ENCODE results near the gene PHF23. TPM values are rescaled to one million over a fixed set of nuclear protein-coding genes. Genes with fewer than 3 reads are reported as not detected.

PHF23 gene
- 20.8 and 32.7 TPM in 2 replicates for total RNA-seq (2014; rRNA removed)
- percentile 80 among the genes with signal in this experiment for Bru-seq, nascent RNA
- percentile 95 among the genes with signal in this experiment for BruChase-seq, experiment 1, labeled RNA remaining after a 6-hour chase
- percentile 98 among the genes with signal in this experiment for BruChase-seq, experiment 2, labeled RNA remaining after a 2-hour chase
- long read RNA-seq, transcript PHF23-205 (5 exons, 1,768 nt): minor isoform, 14 of 105 reads
- long read RNA-seq, transcript PHF23-201 (5 exons, 2,037 nt): major isoform, 48 of 105 reads
- long read RNA-seq, partial matches to known transcripts: 22 of 105 reads
- long read RNA-seq, other reads (novel, unspliced or antisense): 20 of 105 reads

DNA sequence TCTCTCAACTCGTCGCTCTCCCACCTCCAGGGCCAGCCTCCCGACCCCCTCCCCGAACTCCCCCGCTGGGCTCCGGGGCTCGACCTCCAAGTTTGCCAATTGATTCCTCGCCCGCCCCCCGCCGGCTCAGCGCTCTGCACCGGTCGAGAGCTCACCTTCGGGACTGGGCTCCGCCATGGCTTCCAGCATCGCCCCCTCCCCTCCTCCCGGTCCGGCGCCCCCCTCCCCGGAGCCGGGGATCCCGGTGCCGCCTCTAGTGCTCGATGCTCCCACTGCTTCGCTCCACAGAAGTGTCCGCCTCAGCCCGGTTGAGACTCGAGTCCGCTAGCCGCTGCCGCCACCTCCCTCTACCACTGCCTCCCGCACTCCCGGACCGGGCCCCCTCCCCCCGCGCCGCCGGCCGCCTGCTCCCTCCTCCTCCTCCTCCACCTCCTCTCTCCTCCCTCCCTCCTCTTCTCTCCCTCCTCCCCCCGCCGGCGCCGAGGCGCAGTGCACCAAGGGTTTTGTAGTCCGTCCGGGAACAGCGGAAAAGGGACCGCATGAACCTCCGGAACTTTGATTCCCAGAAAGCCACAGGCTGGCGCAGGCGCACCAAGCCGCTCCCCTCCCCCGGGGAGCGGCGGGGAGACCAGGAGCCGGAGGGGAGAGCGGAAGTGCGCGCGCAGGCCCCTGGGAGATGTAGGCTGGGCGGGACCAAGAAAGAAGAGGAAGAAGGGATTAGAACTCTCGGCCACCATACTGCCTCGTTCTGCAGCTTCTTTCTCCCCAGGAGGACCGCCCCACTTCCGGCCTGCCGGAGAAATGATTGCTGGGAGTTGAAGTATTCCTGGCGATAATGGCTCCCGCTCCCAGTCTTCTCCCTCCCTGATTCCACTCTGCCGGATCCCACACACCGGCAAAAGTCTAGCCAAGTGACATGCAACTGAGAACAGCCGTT is at the start of gene PHF23:
Gene PHF23 (minus strand): TSS at position 367 of the 937 bp plus-strand sequence. CDS start 178 bp downstream, at position 189.
- no TSS peak for BruUV-seq (replicated peaks)
- peak within 1 kb of the TSS; percentile 50; the same call in 1 of the 2 replicates for H2AFZ ChIP-seq (ENCODE audit: low read length)

DNA sequence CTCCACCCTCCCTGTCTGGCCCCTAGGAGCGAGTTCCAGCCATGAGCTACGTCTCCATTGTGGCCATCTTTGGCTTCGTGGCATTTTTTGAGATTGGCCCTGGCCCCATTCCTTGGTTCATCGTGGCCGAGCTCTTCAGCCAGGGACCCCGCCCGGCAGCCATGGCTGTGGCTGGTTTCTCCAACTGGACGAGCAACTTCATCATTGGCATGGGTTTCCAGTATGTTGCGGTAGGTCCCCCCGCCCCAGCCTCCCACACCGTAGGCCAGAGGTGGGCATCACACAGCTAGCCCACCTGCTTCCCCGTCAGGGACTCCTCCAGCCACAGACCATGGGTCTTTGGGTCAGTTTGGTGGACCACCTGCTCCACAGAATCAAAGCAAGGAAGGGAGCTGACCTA is 46.4 kb upstream of the PHF23 start:
- H3K27me3 ChIP-seq (ENCODE audit: low read length): no peaks in the 10 kb centered on the region
- no peak overlapping the region for H3K4me3 ChIP-seq (ENCODE audit: low read length)
- BruUV-seq (replicated peaks): no TSS peak

More for the DNA sequence above, at the start of gene PHF23:
- peaks cover 8% of the 10 kb centered on the region for H3F3A ChIP-seq (ENCODE audit: low read length, unreplicated experiment)
- peaks cover 54% of the 10 kb centered on the region for H3K79me2 ChIP-seq (ENCODE audit: low read length)
- no peaks in the 10 kb centered on the region for H3K9me3 ChIP-seq (ENCODE audit: low read length)
- H3K9ac ChIP-seq (ENCODE audit: low read length): peak within 1 kb of the TSS; percentile 91
- CTCF ChIA-PET: interaction anchor here (0.6 kb wide), 1 partner anchor 193 kb away, joined by 4 read pairs; no protein-coding TSS in a partner anchor
- no peaks in the 10 kb centered on the region for H3K9me2 ChIP-seq (replicated peaks; ENCODE audit: low read length)
- peak; percentile 98 for DNase-seq
- H4K20me1 ChIP-seq (ENCODE audit: low read length): no peaks in the 10 kb centered on the region
- TF ChIP-seq EZH2 (IDR thresholded peaks at IDR 0.05; ENCODE audit: low read length, unreplicated experiment): no peak
- TF ChIP-seq, protein P1, sequence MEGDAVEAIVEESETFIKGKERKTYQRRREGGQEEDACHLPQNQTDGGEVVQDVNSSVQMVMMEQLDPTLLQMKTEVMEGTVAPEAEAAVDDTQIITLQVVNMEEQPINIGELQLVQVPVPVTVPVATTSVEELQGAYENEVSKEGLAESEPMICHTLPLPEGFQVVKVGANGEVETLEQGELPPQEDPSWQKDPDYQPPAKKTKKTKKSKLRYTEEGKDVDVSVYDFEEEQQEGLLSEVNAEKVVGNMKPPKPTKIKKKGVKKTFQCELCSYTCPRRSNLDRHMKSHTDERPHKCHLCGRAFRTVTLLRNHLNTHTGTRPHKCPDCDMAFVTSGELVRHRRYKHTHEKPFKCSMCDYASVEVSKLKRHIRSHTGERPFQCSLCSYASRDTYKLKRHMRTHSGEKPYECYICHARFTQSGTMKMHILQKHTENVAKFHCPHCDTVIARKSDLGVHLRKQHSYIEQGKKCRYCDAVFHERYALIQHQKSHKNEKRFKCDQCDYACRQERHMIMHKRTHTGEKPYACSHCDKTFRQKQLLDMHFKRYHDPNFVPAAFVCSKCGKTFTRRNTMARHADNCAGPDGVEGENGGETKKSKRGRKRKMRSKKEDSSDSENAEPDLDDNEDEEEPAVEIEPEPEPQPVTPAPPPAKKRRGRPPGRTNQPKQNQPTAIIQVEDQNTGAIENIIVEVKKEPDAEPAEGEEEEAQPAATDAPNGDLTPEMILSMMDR (conservative IDR thresholded peaks at IDR 0.05; ENCODE audit: low read depth, low read length): no peak
- TF ChIP-seq EZH2phosphoT487 (IDR thresholded peaks at IDR 0.05; ENCODE audit: borderline replicate concordance, low read length): no peak
- peaks cover 13% of the 10 kb centered on the region; the same call in 1 of the 2 replicates for H3K36me3 ChIP-seq (ENCODE audit: low read depth, low read length)
- intact Hi-C loops (cut with micrococcal nuclease): loop anchor here (5.0 kb wide), 1 partner anchor 68 kb away; the partner anchor contains the start of gene EIF5A
- H3K4me1 ChIP-seq (ENCODE audit: insufficient read depth, low read length): peaks cover 40% of the 10 kb centered on the region
- H3K4me2 ChIP-seq (ENCODE audit: low read length): peak within 1 kb of the TSS; percentile 99
- H3K4me3 ChIP-seq (ENCODE audit: low read length): peak within 1 kb of the TSS; percentile 96
- POLR2A ChIA-PET (ENCODE audit: unreplicated experiment): no interaction called here
- H3K27me3 ChIP-seq (ENCODE audit: low read length): no peaks in the 10 kb centered on the region
- peak within 1 kb of the TSS; percentile 32; the same call in 1 of the 2 replicates for H3K27ac ChIP-seq (ENCODE audit: low read length)
- ATAC-seq: peak; percentile 52

DNA sequence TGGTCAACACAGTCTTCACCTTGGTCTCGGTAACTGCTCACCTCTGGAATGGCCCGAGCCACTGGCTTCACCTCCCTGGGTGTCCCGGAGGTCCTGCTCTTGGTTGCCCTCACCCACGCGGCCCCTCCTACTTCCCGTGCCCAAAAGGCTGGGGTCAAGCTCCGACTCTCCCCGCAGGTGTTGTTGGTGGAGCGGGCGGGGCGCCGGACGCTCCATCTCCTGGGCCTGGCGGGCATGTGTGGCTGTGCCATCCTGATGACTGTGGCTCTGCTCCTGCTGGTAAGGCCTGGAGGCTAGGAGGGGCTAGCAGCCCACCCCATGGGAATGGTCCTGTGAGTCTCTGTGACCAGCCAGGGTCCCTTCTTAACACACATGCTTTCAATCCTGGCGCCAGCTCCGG is 45.7 kb upstream of the PHF23 start:
- ATAC-seq (no peak), DNase-seq (no peak)
- no peaks in the 10 kb centered on the region for H3K9me2 ChIP-seq (replicated peaks; ENCODE audit: low read length)
- H3K27me3 ChIP-seq (ENCODE audit: low read length): no peaks in the 10 kb centered on the region
- POLR2A ChIA-PET (ENCODE audit: unreplicated experiment): no interaction called here
- CTCF ChIA-PET: no interaction called here
- peaks cover 10% of the 10 kb centered on the region for H3K4me1 ChIP-seq (ENCODE audit: insufficient read depth, low read length)
- H2AFZ ChIP-seq (ENCODE audit: low read length): no peak overlapping the region
- TF ChIP-seq EZH2phosphoT487 (IDR thresholded peaks at IDR 0.05; ENCODE audit: borderline replicate concordance, low read length) (no peak), EZH2 (IDR thresholded peaks at IDR 0.05; ENCODE audit: low read length, unreplicated experiment) (no peak)
- TF ChIP-seq, protein P1 (conservative IDR thresholded peaks at IDR 0.05; ENCODE audit: low read depth, low read length): no peak
- no peak overlapping the region for H3K27ac ChIP-seq (ENCODE audit: low read length)
- H3K36me3 ChIP-seq (ENCODE audit: low read depth, low read length): no peaks in the 10 kb centered on the region
- no TSS peak for BruUV-seq (replicated peaks)
- H3K4me2 ChIP-seq (ENCODE audit: low read length): no peak overlapping the region
- H3F3A ChIP-seq (ENCODE audit: low read length, unreplicated experiment): no peaks in the 10 kb centered on the region
- intact Hi-C loops (cut with micrococcal nuclease): no loop called here
- H3K79me2 ChIP-seq (ENCODE audit: low read length): no peaks in the 10 kb centered on the region
- H3K9me3 ChIP-seq (ENCODE audit: low read length): no peaks in the 10 kb centered on the region
- H3K4me3 ChIP-seq (ENCODE audit: low read length): no peak overlapping the region
- H4K20me1 ChIP-seq (ENCODE audit: low read length): no peaks in the 10 kb centered on the region
- no peak overlapping the region for H3K9ac ChIP-seq (ENCODE audit: low read length)

More for the DNA sequence above, 46.4 kb upstream of the PHF23 start:
- no peaks in the 10 kb centered on the region for H3F3A ChIP-seq (ENCODE audit: low read length, unreplicated experiment)
- DNase-seq: no peak
- H3K27ac ChIP-seq (ENCODE audit: low read length): no peak overlapping the region
- no peak overlapping the region for H2AFZ ChIP-seq (ENCODE audit: low read length)
- ATAC-seq: no peak
- ChIA-PET POLR2A (ENCODE audit: unreplicated experiment) (interaction anchor here (0.6 kb wide), 1 partner anchor 11 kb away, joined by 3 read pairs; no protein-coding TSS in a partner anchor), CTCF (interaction anchor here (0.8 kb wide), 1 partner anchor 11 kb away, joined by 4 read pairs; no protein-coding TSS in a partner anchor)
- H3K9me3 ChIP-seq (ENCODE audit: low read length): no peaks in the 10 kb centered on the region
- H3K4me2 ChIP-seq (ENCODE audit: low read length): no peak overlapping the region
- no peak for TF ChIP-seq EZH2 (IDR thresholded peaks at IDR 0.05; ENCODE audit: low read length, unreplicated experiment)
- no peak overlapping the region for H3K9ac ChIP-seq (ENCODE audit: low read length)
- no peaks in the 10 kb centered on the region for H3K36me3 ChIP-seq (ENCODE audit: low read depth, low read length)
- H4K20me1 ChIP-seq (ENCODE audit: low read length): no peaks in the 10 kb centered on the region
- peaks cover 5% of the 10 kb centered on the region for H3K4me1 ChIP-seq (ENCODE audit: insufficient read depth, low read length)
- no peaks in the 10 kb centered on the region for H3K79me2 ChIP-seq (ENCODE audit: low read length)
- intact Hi-C loops (cut with micrococcal nuclease): no loop called here
- H3K9me2 ChIP-seq (replicated peaks; ENCODE audit: low read length): no peaks in the 10 kb centered on the region
